Stimulated activated CD4-positive, alpha-beta T cell treated with anti-CD3 and anti-CD28 coated beads, TNF-alpha, amount 100 ng/mL, for 24 hours (primary cell): ENCODE measurements around the gene TMEM108.

Source experiments
- DNase-seq, 3 experiments: peaks; one replicate each; pipeline ENCODE4 v3.0.0-alpha.2; 2020; ENCODE audit warnings: low read depth in 3 of 3

TMEM108 gene

DNA sequence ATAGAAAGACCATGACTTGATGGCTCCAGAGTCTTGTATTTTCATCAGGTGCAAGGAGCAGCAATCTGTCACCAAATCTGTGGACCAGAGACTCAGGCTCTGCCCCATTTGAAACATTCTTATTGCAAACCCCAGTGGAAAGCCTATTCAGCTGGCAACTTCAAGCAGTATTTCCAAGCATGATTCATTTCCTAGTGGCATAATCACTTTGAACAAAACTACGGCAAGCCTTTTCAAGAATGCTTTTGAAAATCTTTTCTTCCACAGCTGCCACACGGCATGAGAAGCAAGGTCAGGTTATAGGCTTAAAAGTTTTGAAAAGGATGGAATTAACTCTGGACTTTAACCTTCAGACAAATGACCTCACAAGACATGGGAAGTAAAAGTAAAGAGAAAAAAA is 239.6 kb downstream of the TMEM108 start:
- DNase-seq = no peak

DNA sequence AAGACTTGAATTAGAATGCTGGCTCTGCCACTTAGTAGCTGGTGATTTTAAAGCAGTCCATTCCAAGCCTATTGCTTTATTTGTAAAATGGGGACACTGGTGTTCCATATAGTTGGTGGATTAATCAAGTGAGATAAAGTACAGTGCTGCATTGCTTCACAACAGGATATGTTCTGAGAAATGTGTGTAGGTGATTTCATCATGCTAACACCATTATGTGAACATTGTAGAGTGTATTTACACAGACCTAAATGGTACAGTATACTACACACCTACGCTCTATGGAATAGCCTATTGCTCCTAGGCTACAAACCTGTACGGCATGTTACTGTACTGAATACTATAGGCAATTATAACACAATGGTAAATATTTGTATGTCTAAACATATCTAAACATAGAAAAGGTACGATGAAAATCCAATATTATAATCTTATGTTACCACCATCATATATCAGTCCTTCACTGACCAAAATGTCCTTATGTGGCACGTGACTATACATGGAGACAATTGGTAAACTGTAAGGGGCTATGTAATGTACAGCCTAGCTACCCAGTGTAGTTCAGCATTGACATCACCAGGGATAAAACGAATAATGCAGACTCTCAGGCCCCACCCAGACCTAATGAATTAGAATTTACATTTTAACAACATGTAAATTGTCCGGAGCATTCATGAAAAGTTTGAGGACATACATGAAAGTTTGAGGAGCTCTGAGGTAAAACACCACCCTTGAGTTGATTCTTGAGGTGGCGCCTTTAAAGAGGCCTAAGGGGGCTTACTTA is 240.3 kb downstream of the TMEM108 start:
- DNase-seq = no peak

- no peak for DNase-seq
These were observed 242.4 kb downstream of the TMEM108 start for GRCh38 chr3:133280586-133280985.

DNA sequence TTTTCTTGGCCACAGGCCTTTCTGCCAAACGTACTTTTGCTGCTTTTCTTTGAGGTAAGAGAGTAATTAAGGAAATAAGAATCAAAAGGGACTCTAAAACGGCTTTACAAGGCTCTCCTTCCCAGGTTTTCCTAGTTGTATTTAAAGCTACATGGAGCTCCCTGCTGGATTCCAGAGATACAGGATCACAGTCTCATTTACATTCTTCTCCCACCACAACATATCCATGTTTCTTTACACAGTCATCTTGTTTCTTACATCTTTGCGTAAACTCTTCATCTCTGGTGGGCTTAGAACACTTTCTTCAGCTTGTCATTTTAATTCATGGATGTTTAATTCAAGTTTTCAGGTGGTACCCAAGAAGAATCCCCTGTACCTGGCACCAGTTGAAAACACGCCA is 244.0 kb downstream of the TMEM108 start:
- no peak for DNase-seq

- DNase-seq = no peak
These were observed 246.0 kb downstream of the TMEM108 start for GRCh38 chr3:133283958-133284807.

DNA sequence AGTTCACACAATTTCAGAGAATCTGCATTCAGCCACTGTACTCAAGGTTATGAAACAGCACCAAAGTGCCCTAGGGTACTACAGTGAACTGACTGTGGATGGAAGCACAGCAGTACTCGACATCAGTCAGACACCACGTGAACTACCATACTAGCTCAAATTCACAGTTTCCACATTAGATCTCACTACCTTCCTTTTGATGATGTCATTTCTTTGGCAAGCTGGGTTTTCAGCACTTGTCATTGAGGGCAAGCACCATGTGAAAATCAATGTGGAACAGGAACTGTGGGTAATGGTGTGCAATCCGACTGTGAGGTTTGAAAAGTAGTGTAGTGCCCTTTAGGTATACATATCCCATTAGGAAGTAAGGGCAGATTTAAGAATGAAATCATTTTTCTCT is 251.1 kb downstream of the TMEM108 start:
- no peak for DNase-seq

DNA sequence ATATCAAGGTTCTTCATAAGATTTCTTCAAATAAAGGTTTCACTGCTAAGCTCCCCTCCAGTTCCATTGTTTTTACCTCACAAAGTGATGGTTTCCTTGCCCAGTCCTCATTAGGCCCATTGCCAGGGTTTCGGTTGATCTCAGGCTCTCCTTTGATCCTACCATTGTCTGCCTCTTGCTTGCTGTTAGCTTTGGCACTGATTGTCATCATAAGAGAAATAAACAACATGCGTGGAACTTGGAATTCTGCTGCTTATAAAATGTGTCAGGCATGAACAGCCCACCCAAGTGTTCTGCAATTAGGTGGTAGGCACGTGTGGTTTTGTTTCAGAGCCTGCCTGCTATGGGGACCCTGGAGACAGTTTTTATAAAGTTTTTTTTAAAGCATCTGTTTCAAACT is 254.1 kb downstream of the TMEM108 start:
- DNase-seq = no peak

GRCh38 chr3:133293397-133294110 is 255.4 kb downstream of the TMEM108 start:
- no peak for DNase-seq

DNA sequence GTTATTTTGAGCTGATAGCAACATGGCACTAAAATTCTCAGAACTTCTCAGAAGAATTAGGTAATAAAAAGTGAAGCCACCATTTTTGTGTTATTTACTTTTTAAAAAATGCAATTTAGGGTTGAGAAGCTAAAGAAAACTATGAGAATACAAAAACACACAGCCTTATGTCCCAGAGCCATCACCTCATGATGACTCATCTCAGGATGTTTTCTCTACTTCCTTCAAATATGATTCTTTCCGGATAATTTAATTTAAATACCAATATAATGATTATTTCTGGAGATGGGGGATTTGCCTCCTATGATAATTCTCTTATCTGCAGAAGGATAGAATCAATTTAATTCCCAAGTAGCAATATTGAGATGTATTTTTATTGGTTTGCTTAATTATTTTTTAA is 256.1 kb downstream of the TMEM108 start:
- no peak for DNase-seq

DNA sequence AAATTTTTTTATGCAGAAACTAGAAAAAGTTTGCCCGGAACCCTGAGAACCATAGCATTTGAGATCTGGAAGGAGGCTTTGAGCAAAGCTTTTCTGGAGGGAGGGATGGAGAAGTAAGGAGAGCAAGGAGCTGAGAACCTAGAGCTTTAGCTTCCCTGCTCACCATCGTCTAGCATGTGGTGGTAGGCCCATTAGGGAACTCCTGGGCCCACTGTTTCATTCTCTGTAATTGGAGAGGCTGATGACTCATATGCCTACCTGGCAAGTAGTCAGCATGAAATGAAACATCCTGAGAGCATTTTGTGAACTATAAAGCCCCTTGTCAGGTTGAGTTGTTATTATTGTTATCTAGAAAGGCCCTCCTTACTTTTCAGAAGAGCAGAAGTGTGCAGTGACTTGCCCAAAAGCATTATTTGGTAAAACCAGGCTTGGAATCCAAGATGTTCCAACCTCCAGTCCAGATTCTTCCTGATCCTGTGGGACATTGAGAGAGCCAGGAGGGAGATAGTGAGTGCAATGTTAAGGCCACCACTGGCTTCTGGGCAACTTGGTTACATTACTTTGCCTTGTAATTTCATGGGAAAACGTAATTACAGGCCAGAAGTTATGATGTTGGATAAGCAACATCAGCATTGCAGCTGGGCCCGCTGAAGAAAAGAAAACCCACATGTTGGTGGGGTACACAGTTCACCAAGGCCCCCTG is 257.2 kb downstream of the TMEM108 start:
- no peak for DNase-seq

GRCh38 chr3:133295944-133296917 is 258.0 kb downstream of the TMEM108 start:
- DNase-seq = no peak

- DNase-seq = no peak
These were observed 258.8 kb downstream of the TMEM108 start for GRCh38 chr3:133296981-133297380.

DNA sequence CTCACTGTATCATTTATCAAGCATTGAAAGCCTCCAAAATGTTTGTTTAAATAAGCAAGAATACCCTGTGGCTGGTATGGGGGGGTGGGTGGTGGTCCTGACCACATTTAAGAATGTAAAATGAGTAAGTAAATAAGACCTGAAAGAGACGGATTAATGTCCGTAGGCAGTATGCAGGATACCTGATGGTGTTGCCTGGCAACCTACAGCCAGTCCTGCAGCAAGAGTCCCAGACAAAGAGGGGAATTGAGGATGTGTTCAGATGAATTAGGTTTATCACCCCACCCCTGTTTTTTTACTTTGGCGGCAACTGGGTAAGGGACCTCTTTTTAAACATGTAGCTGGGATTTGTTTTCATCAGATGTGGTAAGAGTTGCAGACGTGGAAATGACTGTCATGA is 261.9 kb downstream of the TMEM108 start:
- no peak for DNase-seq

DNA sequence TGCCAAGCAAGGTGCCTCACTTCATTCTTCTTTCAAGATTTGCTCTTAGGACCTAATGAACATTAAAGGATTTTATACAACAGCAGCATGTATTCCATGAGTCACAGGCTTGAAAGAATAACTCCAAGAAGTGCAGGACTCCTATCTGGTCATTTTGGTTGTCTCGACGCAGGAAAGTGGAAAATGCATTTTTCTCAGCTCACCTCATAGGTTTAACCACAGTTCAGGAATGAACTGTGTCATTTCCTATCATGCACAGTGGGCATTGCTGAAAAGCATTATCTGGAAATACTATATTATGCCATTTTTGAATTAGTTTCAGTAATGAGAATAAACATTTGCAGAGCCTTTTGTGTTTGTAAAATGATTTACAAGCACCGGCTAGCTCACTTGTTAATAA is 263.0 kb downstream of the TMEM108 start:
- DNase-seq = no peak

DNA sequence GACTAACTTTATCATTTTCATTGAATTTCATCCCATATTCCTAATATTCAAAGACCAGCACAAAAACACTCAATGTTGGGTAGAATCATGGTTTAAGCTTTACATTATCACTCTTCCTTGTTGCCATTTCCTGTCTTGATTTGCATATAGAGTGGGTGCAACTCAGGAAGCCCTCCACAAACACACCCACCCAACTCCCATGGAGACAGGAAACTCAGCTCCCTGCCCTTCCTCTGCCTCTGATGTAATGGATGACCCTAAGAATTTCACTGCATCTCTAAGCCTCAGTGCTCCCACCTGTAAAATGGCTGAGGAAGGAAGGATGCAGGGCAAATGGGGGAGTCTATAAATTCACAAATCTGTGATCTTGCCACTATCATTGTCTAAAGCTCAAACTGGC is 263.5 kb downstream of the TMEM108 start:
- DNase-seq = no peak

GRCh38 chr3:133303430-133303829 is 265.2 kb downstream of the TMEM108 start:
- no peak for DNase-seq

GRCh38 chr3:133317866-133318265 is 279.7 kb downstream of the TMEM108 start:
- no peak for DNase-seq

DNA sequence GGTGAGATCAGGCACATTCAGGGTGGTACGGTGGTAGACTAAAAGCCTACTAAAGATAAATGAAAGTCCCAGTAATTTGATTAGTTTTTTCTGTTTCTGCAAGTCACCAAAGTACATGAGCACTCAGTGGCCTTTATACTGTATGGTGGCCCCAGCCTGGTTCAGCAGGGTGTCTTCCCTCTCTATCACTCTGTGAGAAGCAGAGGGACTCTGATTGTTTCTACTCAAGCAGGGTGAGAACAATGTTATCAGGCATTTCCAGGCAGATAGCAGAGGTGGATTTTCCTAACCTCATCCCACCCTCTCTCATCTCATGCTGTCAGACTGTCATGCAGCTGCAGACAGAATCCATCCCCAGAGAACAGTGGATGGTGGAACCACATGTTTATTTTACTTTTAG is 290.2 kb downstream of the TMEM108 start:
- no peak for DNase-seq

DNA sequence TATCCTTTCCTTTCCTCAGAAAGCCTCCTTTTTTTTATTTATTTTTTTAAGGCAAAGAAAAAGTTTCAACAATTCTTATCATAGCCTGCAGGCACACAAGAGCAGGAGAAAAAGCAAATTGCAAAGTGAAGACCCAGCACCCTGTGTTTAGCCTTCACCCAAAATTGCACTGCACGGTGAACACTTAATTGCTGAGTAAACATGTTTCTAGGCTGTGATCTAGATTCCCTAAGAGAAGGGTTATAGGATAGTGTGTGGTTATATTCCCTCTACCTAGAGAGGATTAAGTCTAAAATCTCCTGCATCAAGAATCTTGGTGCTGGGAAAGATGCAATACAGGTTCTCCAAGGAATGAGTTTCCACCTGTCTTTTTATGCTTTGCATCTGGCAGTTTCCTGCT is 291.4 kb downstream of the TMEM108 start:
- no peak for DNase-seq

GRCh38 chr3:133330065-133330464 is 291.9 kb downstream of the TMEM108 start:
- no peak for DNase-seq

DNA sequence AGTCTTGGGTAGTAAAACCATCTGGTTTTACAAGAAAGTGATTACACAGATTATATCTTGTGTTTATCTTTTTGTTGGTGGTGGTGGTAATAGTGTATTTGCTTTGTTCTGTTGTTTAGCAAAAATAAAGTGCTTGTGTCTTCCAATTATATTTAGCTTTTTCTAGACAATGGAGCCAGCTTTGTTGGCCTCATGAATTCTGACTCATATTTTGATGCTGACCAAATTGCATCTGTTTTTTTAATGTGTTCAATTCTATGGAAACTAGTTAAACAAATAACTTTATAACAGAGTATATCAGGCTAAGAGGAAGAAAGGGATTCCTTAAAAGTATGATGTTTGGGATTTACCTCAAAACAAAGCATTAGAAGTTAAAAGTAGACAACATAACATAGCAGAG is 292.3 kb downstream of the TMEM108 start:
- DNase-seq = no peak
